ENCODE data around the gene EPHB1. TPM values are rescaled to one million over a fixed set of nuclear protein-coding genes. Genes with fewer than 3 reads are reported as not detected.

The EPHB1 gene
- total RNA-seq, 1 donor from 2014 or later = 6.6 TPM

- ATAC-seq (no peak), DNase-seq (ENCODE audit: low spot score) (no peak)
- intact Hi-C loops (cut with DNase I) = no loop called here
Measured at GRCh38 chr3:135145581-135145980, 350.5 kb downstream of the EPHB1 start.

DNA sequence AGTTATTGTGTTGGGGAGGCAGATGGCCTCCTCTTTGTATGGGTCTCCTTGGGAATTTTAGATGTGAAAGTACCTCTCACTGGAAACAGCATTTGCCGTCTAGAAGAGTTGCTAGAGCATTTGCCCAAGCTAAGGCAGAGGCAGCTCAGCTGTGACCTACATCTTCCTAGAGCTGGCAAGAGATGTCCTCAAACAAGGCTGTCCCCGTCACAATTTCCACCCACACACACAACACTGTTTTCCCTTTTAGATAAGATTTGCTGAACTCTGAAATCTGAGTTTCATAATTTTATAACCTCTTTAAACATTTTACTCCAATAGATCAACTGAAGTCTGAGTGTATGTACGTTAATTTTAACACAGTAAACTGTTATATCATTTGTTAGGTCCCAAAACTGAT, 352.6 kb downstream of the EPHB1 start:
- intact Hi-C loops (cut with DNase I) = no loop called here
- ATAC-seq (no peak), DNase-seq (ENCODE audit: low spot score) (no peak)

GRCh38 chr3:135148398-135149020, 353.4 kb downstream of the EPHB1 start:
- no peak for ATAC-seq
- intact Hi-C loops (cut with DNase I) = no loop called here
- no peak for DNase-seq (ENCODE audit: low spot score)

DNA sequence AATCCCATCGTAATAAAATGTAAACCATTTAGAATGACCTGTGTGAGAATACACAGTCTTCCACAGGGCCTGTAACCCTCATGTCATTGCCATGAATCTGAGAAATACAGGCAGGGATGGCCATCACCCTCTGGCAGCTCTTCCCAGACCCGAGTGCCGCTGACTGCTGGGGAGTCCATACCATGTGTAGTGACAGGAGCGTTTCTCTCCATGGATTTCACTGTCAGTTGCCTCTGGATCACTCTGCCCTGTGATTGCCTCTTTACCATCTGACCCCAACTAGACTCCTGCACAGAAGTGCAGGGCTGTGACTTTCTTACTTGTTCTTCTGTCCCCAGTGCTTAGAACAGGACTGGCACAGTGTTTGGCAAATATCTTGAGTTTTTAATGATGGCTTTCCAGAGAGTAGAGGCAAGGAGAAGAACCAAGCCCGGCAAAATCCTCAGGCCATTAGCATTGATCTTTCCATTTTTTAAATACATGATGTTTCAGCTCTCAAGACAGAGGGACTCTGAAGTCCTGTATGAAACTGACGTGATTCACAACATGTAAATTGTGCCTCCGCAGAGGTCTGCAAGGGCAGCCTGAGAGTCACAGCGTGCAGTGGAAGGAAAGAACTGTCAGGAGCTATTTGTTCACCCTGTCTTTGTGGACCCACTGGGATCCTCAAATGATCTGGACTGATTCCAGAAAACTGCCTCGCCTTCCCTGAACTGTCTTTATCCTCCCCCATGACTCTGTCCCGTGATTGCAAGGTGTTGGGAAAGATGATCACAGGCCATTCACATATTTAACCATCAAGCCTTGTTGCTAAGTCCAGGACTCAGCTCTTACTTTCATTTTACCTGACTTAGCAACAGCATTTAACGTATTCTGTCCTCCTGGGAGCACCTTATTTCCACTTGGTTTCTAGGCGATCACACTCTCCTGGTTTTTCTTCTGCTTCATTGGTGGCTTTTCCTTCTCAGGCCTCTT, 354.9 kb downstream of the EPHB1 start:
- intact Hi-C loops (cut with DNase I) = no loop called here
- ATAC-seq = no peak

DNA sequence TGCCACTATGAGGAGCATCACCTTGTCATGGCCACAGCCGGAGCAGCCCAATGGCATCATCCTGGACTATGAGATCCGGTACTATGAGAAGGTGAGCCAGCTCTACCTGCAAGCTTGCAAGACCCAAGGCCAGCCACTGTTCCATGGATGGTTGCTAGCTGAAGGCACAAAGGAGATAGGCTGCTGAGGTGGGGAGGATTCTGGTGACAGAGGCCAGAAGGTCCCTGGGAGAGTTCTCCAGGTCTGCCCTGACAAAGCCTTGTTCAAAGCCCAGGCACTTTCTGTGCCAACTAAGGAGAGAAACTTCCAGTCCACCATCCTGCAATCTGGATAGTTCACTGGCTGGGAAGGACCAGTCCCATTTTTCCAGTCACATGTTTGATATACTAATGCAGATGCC, 359.1 kb downstream of the EPHB1 start:
- ATAC-seq (no peak), DNase-seq (ENCODE audit: low spot score) (no peak)
- intact Hi-C loops (cut with DNase I) = no loop called here

More for the DNA sequence above, 354.9 kb downstream of the EPHB1 start:
- no peak for DNase-seq (ENCODE audit: low spot score)

GRCh38 chr3:135155228-135155627, 360.2 kb downstream of the EPHB1 start:
- DNase-seq (ENCODE audit: low spot score) (no peak), ATAC-seq (no peak)
- intact Hi-C loops (cut with DNase I) = no loop called here

GRCh38 chr3:135155791-135156190, 360.7 kb downstream of the EPHB1 start:
- intact Hi-C loops (cut with DNase I) = no loop called here
- DNase-seq (ENCODE audit: low spot score) (no peak), ATAC-seq (no peak)

GRCh38 chr3:135157045-135157740, 362.1 kb downstream of the EPHB1 start:
- no peak for ATAC-seq
- no peak for DNase-seq (ENCODE audit: low spot score)
- intact Hi-C loops (cut with DNase I) = no loop called here

- ATAC-seq = no peak
- intact Hi-C loops (cut with DNase I) = no loop called here
Measured at GRCh38 chr3:135158520-135158919, 363.5 kb downstream of the EPHB1 start.

DNA sequence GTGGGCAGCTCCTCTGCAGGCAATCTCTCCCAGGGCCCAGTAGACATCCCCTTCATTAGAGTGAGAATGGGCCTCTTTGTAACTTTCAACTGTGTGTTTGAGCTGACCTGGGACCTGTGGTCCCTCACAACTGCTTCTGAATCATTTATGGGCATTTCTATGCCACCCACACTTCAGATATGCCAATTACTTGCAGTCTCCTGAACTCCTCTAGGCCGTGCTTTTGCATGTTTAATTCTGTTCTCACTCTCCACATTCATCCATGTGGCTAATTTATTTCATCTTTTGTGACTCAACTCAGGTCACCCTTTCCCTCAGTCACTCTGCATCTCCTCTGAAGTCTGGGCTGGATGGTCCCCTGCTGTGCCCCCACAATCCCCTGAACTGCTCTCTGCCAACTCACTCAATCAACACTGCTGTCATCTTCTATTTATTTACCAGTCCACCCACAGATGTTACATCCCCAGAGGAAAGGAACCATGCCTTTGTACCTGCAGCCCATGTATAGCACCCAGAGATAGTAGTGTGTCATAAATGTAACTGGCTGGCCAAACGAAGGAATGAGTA, 364.7 kb downstream of the EPHB1 start:
- intact Hi-C loops (cut with DNase I) = no loop called here
- DNase-seq (ENCODE audit: low spot score) (no peak), ATAC-seq (no peak)

More at GRCh38 chr3:135158520-135158919, 363.5 kb downstream of the EPHB1 start:
- no peak for DNase-seq (ENCODE audit: low spot score)

DNA sequence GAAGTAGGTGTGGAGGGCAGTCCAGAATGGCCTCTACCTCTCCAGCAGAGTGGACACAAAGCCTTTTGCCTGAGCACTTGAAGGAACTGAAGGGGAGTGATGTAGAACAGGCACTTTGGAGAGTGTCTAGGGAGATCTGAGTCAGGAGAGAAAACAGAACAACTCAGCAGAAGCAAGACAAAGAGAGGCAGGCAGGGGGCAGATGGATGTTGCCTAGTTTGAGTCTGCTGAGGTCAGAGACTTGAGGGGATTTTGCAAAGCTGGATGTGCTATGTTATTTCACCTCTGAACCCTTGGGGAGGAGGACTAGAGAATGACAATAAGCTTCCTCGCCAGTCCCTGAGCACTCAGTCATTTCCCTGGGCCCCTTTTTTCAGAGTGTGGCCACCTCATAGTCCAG, 366.4 kb downstream of the EPHB1 start:
- no peak for ATAC-seq
- intact Hi-C loops (cut with DNase I) = no loop called here
- DNase-seq (ENCODE audit: low spot score) = no peak

- intact Hi-C loops (cut with DNase I) = no loop called here
- DNase-seq (ENCODE audit: low spot score) (no peak), ATAC-seq (no peak)
Measured at GRCh38 chr3:135163701-135164100, 368.6 kb downstream of the EPHB1 start.

- intact Hi-C loops (cut with DNase I) = no loop called here
- no peak for DNase-seq (ENCODE audit: low spot score)
Measured at GRCh38 chr3:135165260-135165659, 370.2 kb downstream of the EPHB1 start.

GRCh38 chr3:135166266-135166825, 371.3 kb downstream of the EPHB1 start:
- no peak for ATAC-seq
- DNase-seq (ENCODE audit: low spot score) = no peak
- intact Hi-C loops (cut with DNase I) = no loop called here

More at GRCh38 chr3:135165260-135165659, 370.2 kb downstream of the EPHB1 start:
- no peak for ATAC-seq

GRCh38 chr3:135168822-135169221, 373.8 kb downstream of the EPHB1 start:
- DNase-seq (ENCODE audit: low spot score) = no peak
- ATAC-seq = no peak
- intact Hi-C loops (cut with DNase I) = no loop called here

DNA sequence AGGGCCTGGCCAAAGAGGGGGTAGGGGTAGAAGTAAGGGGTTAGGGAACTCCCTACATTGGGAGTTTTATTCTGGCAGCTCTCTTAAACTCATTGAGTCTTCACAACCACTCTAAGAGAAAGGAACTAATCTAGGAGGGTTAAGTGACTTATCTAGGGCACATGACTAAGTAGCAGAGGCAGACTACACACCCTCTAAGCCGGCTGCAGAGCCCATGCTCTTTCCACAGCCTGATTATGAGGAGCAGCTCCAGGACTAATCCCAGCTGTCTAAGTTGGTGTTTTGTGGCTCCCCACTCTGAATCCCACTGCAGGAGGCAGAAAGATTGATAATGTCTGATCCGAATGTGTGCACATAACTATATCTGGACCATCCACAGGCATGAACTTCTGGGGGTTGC, 374.6 kb downstream of the EPHB1 start:
- intact Hi-C loops (cut with DNase I) = no loop called here
- no peak for ATAC-seq
- DNase-seq (ENCODE audit: low spot score) = no peak

DNA sequence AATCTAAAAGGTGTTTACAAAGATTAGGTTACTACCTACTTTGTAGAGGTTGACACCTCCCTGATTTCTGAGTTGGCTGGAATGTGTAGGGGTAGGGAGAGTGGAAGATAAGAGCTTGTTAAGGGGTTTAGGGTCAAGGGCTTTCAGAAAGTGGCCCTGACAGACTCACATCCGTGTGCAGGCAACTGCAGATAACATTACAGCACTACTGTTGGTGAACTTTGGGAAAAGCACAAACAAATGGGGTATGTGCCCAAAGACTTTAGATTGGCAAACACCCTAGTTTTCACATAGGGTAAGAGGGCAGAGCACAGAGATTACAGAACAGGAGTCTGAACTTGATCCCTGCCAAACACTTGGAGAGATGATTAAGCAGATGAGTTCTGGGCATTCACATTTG, 375.7 kb downstream of the EPHB1 start:
- DNase-seq (ENCODE audit: low spot score) (no peak), ATAC-seq (no peak)
- intact Hi-C loops (cut with DNase I) = no loop called here

GRCh38 chr3:135172191-135172869, 377.3 kb downstream of the EPHB1 start:
- DNase-seq (ENCODE audit: low spot score) (no peak), ATAC-seq (no peak)
- intact Hi-C loops (cut with DNase I) = no loop called here

Data from sciatic nerve (tissue), 2 donors.